ENCODE measurements around the gene NTM.
A peak's percentile ranks its signal among the peaks of the same experiment; 100 is the strongest.

The NTM gene

DNA sequence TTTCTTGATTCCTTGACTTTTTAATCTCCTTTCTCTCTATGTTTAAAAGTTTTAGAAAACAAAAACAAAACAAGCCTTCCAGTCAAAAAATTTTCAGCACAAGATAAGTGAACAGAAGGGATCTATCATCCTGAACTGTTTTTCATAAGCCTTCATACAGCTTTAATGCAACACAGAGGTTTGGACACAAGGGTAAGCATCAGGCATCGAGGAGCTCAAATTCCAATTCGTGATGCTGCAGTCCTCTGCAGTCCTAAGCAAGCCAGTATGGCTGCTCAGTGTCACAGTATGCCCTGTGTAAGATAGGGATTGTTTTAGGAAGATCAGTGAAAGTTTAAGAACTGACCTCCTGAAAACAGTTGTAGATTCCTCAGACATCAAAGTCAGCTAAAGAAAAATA is 740.9 kb downstream of the NTM start:
- TF ChIP-seq, protein P1, sequence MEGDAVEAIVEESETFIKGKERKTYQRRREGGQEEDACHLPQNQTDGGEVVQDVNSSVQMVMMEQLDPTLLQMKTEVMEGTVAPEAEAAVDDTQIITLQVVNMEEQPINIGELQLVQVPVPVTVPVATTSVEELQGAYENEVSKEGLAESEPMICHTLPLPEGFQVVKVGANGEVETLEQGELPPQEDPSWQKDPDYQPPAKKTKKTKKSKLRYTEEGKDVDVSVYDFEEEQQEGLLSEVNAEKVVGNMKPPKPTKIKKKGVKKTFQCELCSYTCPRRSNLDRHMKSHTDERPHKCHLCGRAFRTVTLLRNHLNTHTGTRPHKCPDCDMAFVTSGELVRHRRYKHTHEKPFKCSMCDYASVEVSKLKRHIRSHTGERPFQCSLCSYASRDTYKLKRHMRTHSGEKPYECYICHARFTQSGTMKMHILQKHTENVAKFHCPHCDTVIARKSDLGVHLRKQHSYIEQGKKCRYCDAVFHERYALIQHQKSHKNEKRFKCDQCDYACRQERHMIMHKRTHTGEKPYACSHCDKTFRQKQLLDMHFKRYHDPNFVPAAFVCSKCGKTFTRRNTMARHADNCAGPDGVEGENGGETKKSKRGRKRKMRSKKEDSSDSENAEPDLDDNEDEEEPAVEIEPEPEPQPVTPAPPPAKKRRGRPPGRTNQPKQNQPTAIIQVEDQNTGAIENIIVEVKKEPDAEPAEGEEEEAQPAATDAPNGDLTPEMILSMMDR (conservative IDR thresholded peaks at IDR 0.05; ENCODE audit: low read depth, low read length), result no peak
- H3K4me3 ChIP-seq (ENCODE audit: low read length), result no peak overlapping the region
- no peak for DNase-seq (ENCODE audit: low read depth)

DNA sequence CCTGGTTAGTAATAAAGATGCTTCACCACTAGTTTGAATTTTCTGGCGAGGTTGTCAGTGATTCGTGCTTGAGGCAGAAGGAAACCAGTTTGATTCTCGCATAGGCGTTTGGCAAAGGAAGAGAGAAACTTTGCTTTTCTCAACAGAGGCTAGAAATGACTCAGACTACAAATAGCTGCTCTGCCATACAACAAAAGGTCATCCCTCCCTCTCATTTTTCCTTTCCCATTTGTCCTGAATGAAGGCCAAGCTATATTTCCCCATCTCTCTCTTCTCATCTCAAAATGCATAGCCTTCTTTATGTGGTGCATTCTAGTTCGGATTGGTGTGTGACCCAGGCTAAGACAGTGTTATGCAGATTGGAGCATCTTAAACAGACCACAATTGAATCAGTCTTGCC is 741.4 kb downstream of the NTM start:
- TF ChIP-seq, protein P1 (conservative IDR thresholded peaks at IDR 0.05; ENCODE audit: low read depth, low read length), result no peak
- H3K4me3 ChIP-seq (ENCODE audit: low read length), result no peak overlapping the region
- DNase-seq (ENCODE audit: low read depth), result no peak

DNA sequence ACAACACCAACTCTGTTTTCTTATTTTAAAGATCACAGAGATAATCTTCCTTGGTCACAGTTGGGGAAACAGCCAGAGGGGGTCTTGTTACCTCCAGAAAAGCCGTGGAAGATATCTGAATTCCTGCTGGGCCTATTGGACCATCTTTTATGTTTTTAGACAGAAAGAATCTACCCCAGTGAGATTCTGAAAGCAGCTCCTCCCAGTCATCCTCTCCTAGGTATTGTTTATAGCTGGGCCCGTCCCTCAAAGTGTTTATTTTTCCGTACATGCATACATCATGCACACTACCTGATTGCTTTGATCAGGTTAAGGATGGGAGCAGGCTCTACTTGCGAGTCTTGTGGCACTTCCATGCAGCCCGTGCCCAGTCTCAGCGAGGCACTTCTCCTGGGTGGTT is 742.4 kb downstream of the NTM start:
- no peak overlapping the region for H3K4me3 ChIP-seq (ENCODE audit: low read length)
- DNase-seq (ENCODE audit: low read depth), result no peak
- TF ChIP-seq, protein P1 (conservative IDR thresholded peaks at IDR 0.05; ENCODE audit: low read depth, low read length), result no peak

DNA sequence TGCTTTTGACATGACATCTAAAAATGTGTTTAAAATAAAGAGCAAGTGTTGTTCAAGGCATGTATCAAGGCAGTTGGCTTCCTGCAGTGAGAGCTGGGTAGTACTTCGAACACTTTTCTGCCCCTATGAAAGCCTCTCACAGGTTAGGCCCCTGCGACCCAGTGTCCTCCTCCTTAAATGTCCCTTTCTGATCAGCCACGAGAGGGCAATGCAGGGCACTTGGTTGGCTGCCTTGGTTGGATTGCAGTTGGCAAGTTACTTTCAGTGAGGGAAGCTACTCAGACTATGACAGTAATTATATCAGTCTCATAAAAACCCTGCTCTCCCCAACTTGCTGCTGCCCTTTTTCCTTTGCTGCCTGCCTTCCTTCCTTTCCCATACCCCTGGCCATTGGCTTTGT is 743.8 kb downstream of the NTM start:
- TF ChIP-seq, protein P1 (conservative IDR thresholded peaks at IDR 0.05; ENCODE audit: low read depth, low read length), result peak; percentile 64
- no peak overlapping the region for H3K4me3 ChIP-seq (ENCODE audit: low read length)
- no peak for DNase-seq (ENCODE audit: low read depth)

DNA sequence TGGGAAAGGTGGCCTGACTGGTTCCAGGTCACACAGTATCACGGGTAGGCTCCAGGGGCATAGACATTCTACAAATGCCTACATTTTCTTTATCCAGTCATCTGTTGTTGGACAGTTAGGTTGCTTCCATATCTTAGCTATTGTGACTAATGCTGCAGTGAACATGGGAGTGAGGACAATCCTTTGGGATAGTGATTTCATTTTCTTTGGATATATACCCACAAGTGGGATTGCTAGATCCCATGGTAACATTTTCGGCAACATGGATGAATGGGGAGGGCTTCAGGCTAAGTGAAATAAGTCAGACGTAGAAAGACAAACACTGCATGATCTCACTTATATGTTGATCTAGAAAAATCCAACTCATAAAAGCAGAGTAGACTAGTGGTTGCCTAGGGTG is 744.3 kb downstream of the NTM start:
- no peak overlapping the region for H3K4me3 ChIP-seq (ENCODE audit: low read length)
- TF ChIP-seq, protein P1 (conservative IDR thresholded peaks at IDR 0.05; ENCODE audit: low read depth, low read length), result no peak
- DNase-seq (ENCODE audit: low read depth), result no peak

DNA sequence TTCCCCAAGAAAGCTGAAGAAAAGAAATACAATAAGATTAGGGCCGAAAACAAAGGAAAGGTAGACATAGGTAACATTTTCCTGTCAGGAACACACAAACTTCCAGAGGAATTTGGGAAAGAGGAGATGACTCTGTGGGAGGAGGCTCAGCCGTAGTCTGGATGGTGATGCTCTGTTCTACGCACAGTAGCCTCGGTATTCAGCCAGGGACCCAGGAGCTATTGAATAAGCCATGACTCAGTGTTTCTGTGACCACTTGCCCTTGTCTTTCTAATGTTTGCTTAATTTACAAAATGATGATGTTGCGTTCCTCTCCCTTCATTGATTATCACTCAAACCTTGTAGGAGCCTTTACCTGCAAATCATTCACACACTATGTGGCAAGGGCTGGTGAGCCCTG is 745.0 kb downstream of the NTM start:
- DNase-seq (ENCODE audit: low read depth), result no peak
- H3K4me3 ChIP-seq (ENCODE audit: low read length), result no peak overlapping the region
- TF ChIP-seq, protein P1 (conservative IDR thresholded peaks at IDR 0.05; ENCODE audit: low read depth, low read length), result no peak

DNA sequence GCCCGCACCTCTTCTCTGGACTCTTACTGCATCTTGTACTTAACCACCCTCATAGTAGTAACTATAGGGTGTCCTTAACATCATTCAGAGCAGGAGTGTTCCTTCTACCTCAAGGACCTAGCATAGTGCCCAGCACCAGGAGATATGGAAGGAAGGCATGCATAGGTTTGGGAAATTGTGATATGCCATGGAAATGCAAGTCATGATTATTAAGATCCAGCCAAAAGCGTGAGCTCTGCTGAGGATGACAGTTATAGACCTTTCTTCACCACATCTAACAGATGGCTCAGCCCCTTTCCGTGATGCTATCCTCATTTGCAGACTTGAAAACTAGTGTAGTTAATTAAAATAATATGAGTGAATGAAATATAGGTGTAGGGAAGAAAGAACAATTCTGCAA is 746.1 kb downstream of the NTM start:
- no peak overlapping the region for H3K4me3 ChIP-seq (ENCODE audit: low read length)
- TF ChIP-seq, protein P1 (conservative IDR thresholded peaks at IDR 0.05; ENCODE audit: low read depth, low read length), result no peak
- DNase-seq (ENCODE audit: low read depth), result no peak
